HepG2 (cell line): Measurements from ENCODE around the gene MAN1A2. TPM values are rescaled to one million over a fixed set of nuclear protein-coding genes. Genes with fewer than 3 reads are reported as not detected.

Source experiments
- ATAC-seq: fragments of 200-7000 bp; cut with Tn5 transposase; 3 replicates; pipeline ENCODE4 v1.9.1; 2020; ENCODE audit warnings: mild to moderate bottlenecking, moderate library complexity
- BruUV-seq: library from RNA; stranded (reverse); fragments of 400-500 nt; replicated peaks from 2 replicates; lab custom pipeline; 2021; lab: Mats Ljungman, UMichigan
- CTCF ChIA-PET: fragments of 300-600 bp; formaldehyde crosslinking; extraction: SDS; loops from one replicate; lab custom pipeline; 2021; ENCODE audit warnings: low total read pairs, inconsistent platforms, low intra/inter-chr PET ratio; lab: Yijun Ruan, JAX
- POLR2A ChIA-PET: fragments of 350-600 bp; sonication (Branson Sonifier 250); formaldehyde crosslinking; loops from one replicate; lab custom pipeline; 2020; ENCODE audit warnings: antibody characterized with exemption, inconsistent platforms; lab: Yijun Ruan, JAX
- DNase-seq: peaks from one replicate; pipeline ENCODE4 v3.0.0-alpha.2; 2015; ENCODE audit warnings: low spot score
- FAIRE-seq: peaks from 3 replicates; lab custom pipeline; 2011; peaks lifted over from hg19 to GRCh38; lab: Jason Lieb, UNC
- H2AFZ ChIP-seq: one replicate; pipeline ENCODE4 v1.6.1; 2011; ENCODE audit warnings: low read length, inconsistent platforms
- H3K27ac ChIP-seq: fragments of 300-600 bp; 3 replicates; pipeline ENCODE4 v1.8.0; 2011; ENCODE audit warnings: mixed run types, mild to moderate bottlenecking, mixed read lengths, low read length, inconsistent platforms; ENCODE audit not compliant: insufficient read depth; ENCODE audit errors: extremely low read length
- H3K27me3 ChIP-seq, 2 experiments: fragments of 200-600 bp in 1 of 2; 2 replicates in 1 of 2; 3 replicates in 1 of 2; pipeline versions ENCODE4 v1.6.0 to v1.8.0; 2011; ENCODE audit warnings: low read length in 2 of 2, mild to moderate bottlenecking in 2 of 2, moderate library complexity in 2 of 2, inconsistent platforms in 1 of 2; ENCODE audit not compliant: insufficient read depth in 2 of 2, control insufficient read depth in 1 of 2
- H3K36me3 ChIP-seq, 2 experiments: fragments of 200-600 bp in 1 of 2; replicated peaks in 1 of 2; 2 replicates in 1 of 2; 3 replicates in 1 of 2; pipeline versions ENCODE4 v1.5.1 to v1.8.0; 2011; ENCODE audit warnings: low read length in 2 of 2, inconsistent platforms in 1 of 2; ENCODE audit not compliant: insufficient read depth in 2 of 2, control insufficient read depth in 1 of 2
- H3K4me1 ChIP-seq: 2 replicates; pipeline ENCODE4 v1.5.1; 2012; ENCODE audit warnings: low read length, inconsistent platforms; ENCODE audit not compliant: insufficient read depth
- H3K4me2 ChIP-seq: 2 replicates; pipeline ENCODE4 v1.6.0; 2011; ENCODE audit warnings: low read depth, low read length, inconsistent platforms
- H3K4me3 ChIP-seq, 3 experiments: fragments of 200-600 bp in 1 of 3; sonication (generic), shearing (Covaris generic) in 1 of 3; replicated peaks in 1 of 3; 2 replicates each; pipeline ENCODE4 v1.5.1; 2011 to 2016; ENCODE audit warnings: low read length in 3 of 3, inconsistent platforms in 2 of 3, low read depth in 2 of 3, mild to moderate bottlenecking in 2 of 3, control low read depth in 1 of 3, mixed read lengths in 1 of 3; ENCODE audit not compliant: insufficient read depth in 1 of 3
- H3K79me2 ChIP-seq: one replicate; pipeline ENCODE4 v1.6.1; 2011; ENCODE audit warnings: low read length, inconsistent platforms; ENCODE audit not compliant: insufficient read depth
- H3K9ac ChIP-seq: 2 replicates; pipeline ENCODE4 v1.6.0; 2011; ENCODE audit warnings: mild to moderate bottlenecking, low read depth, low read length, inconsistent platforms; ENCODE audit not compliant: insufficient read depth
- H3K9me3 ChIP-seq: 2 replicates; pipeline ENCODE4 v1.5.1; 2012; ENCODE audit warnings: mild to moderate bottlenecking, low read length
- H4K20me1 ChIP-seq: 2 replicates; pipeline ENCODE4 v1.6.0; 2011; ENCODE audit warnings: inconsistent platforms, mild to moderate bottlenecking, low read length, moderate library complexity; ENCODE audit not compliant: insufficient read depth
- ARID2 ChIP-seq: sonication (generic); formaldehyde crosslinking; IDR thresholded peaks from 2 replicates; pipeline ENCODE4 v1.8.1; 2022; ENCODE audit warnings: mild to moderate bottlenecking, missing genetic modification reagents, borderline replicate concordance
- ATF6 ChIP-seq: sonication (generic); formaldehyde crosslinking; conservative IDR thresholded peaks from 2 replicates; pipeline ENCODE4 v1.4.0; 2020; ENCODE audit warnings: missing genetic modification reagents
- CHD4 ChIP-seq: fragments of 200-600 bp; sonication (generic); IDR thresholded peaks from 2 replicates; pipeline ENCODE4 v1.7.0; 2017; ENCODE audit warnings: mild to moderate bottlenecking, low read length, borderline replicate concordance
- CTCF ChIP-seq: sonication (generic); formaldehyde crosslinking; IDR thresholded peaks from 2 replicates; pipeline ENCODE4 v1.5.0; 2020; ENCODE audit warnings: mild to moderate bottlenecking, missing genetic modification reagents, moderate library complexity
- JUND ChIP-seq: sonication (generic); formaldehyde crosslinking; IDR thresholded peaks from 2 replicates; pipeline ENCODE4 v1.8.0; 2022; ENCODE audit warnings: mild to moderate bottlenecking, missing genetic modification reagents
- KAT2B ChIP-seq: fragments of 150-350 bp; IDR thresholded peaks from 2 replicates; pipeline ENCODE4 v1.6.1; 2014; ENCODE audit warnings: low read depth, low read length, borderline replicate concordance
- KMT2A ChIP-seq: sonication (generic); formaldehyde crosslinking; IDR thresholded peaks from 2 replicates; pipeline ENCODE4 v1.4.0; 2020; ENCODE audit warnings: missing genetic modification reagents
- MXD1 ChIP-seq: sonication (generic); formaldehyde crosslinking; IDR thresholded peaks from 2 replicates; pipeline ENCODE4 v1.4.0; 2020; ENCODE audit warnings: mild to moderate bottlenecking, missing genetic modification reagents
- NFE2 ChIP-seq: sonication (generic); formaldehyde crosslinking; IDR thresholded peaks from 2 replicates; pipeline ENCODE4 v1.4.0; 2020; ENCODE audit warnings: missing genetic modification reagents
- NFIC ChIP-seq: IDR thresholded peaks from 2 replicates; pipeline ENCODE4 v1.6.1; 2012; ENCODE audit warnings: mild to moderate bottlenecking, low read length, inconsistent platforms
- PAX8 ChIP-seq: sonication (generic); formaldehyde crosslinking; IDR thresholded peaks from 2 replicates; pipeline ENCODE4 v1.8.0; 2022; ENCODE audit warnings: mild to moderate bottlenecking, missing genetic modification reagents, borderline replicate concordance
- SAP130 ChIP-seq: IDR thresholded peaks from 2 replicates; pipeline ENCODE4 v1.6.1; 2016; ENCODE audit warnings: low read depth
- STAG1 ChIP-seq: sonication (generic); formaldehyde crosslinking; IDR thresholded peaks from 2 replicates; pipeline ENCODE4 v1.4.0; 2020; ENCODE audit warnings: missing genetic modification reagents
- ZNF143 ChIP-seq: sonication (generic); formaldehyde crosslinking; IDR thresholded peaks from 2 replicates; pipeline ENCODE4 v1.4.0; 2020; ENCODE audit warnings: missing genetic modification reagents
- ZNF263 ChIP-seq: sonication (generic); formaldehyde crosslinking; IDR thresholded peaks from 2 replicates; pipeline ENCODE4 v1.4.0; 2020; ENCODE audit warnings: missing genetic modification reagents
- ZNF335 ChIP-seq: sonication (generic); formaldehyde crosslinking; IDR thresholded peaks from 2 replicates; pipeline ENCODE4 v1.4.0; 2020; ENCODE audit warnings: missing genetic modification reagents
- ZNF597 ChIP-seq: sonication (generic); formaldehyde crosslinking; IDR thresholded peaks from 2 replicates; pipeline ENCODE4 v1.5.0; 2020; ENCODE audit warnings: missing genetic modification reagents
- ZNF770 ChIP-seq: sonication (generic); formaldehyde crosslinking; IDR thresholded peaks from 2 replicates; pipeline ENCODE4 v1.5.0; 2020; ENCODE audit warnings: mild to moderate bottlenecking, missing genetic modification reagents
- WGBS: methylation state at CpG from one replicate; pipeline ENCODE4 v1.1.6; 2017; ENCODE audit warnings: low lambda C conversion rate; 5-methylcytosine and 5-hydroxymethylcytosine counted together
- in situ Hi-C: cut with HindIII; loops from 2 replicates; pipeline ENCODE4 v1.10.0; 2017; ENCODE audit warnings: low pct_unique_long_range_greater_than_20kb; ENCODE audit not compliant: extremely low pct_ligation_motif_present
- intact Hi-C: fragments of 100-400 bp; cut with micrococcal nuclease; formaldehyde crosslinking; loops from one replicate; pipeline ENCODE4 v1.10.0; 2022; ENCODE audit not compliant: unreplicated experiment
- polyA plus RNA-seq, 8 experiments: library from polyadenylated mRNA; depleted of rRNA in 3 of 8; stranded (reverse) in 7 of 8; unstranded in 1 of 8; fragments of >200 nt; fragmentation: Illumina TruSeq in 4 of 8; extraction: Trizol in 4 of 8; gene quantifications; 2 replicates each; pipeline versions ENCODE4 v1.2.1 to v1.2.3, GENCODE V29; 2011 to 2016; ENCODE audit warnings: low read depth in 4 of 8, missing spikeins in 1 of 8, mixed read lengths in 1 of 8; ENCODE audit not compliant: insufficient read depth in 1 of 8
- total RNA-seq, 5 experiments: library from RNA; depleted of rRNA; stranded (reverse); fragments of >200 nt; fragmentation: Illumina TruSeq; extraction: Trizol; gene quantifications; 2 replicates each; pipeline ENCODE4 v1.2.3, GENCODE V29; 2016; ENCODE audit warnings: low read depth in 1 of 5

MAN1A2 gene
- total and polyA plus RNA-seq, 2 of the 13 experiments (the other 11 are each of a cell fraction or from before 2014, with no cell fraction given) = 8.0 to 19.9 TPM

GRCh38 chr1:117388328-117388727 lies 21.1 kb downstream of the MAN1A2 start (continued):
- TF ChIP-seq JUND (no peak), PAX8 (CRISPR knock-in tag) (no peak), ATF6 (CRISPR knock-in tag) (no peak), KMT2A (CRISPR knock-in tag) (no peak)

GRCh38 chr1:117389284-117389683 lies 22.0 kb downstream of the MAN1A2 start:
- H4K20me1 ChIP-seq = peaks cover 3% of the 10 kb centered on the region; the same call in 1 of the 2 replicates
- H3K27ac ChIP-seq = no peak overlapping the region
- in situ Hi-C loops = no loop called here
- no peak overlapping the region for H2AFZ ChIP-seq
- no peaks in the 10 kb centered on the region for H3K9me3 ChIP-seq
- DNase-seq = no peak
- ChIA-PET POLR2A (no interaction called here), CTCF (no interaction called here)
- no TSS peak for BruUV-seq
- H3K79me2 ChIP-seq = peaks cover 28% of the 10 kb centered on the region
- H3K9ac ChIP-seq = no peak overlapping the region
- intact Hi-C loops = no loop called here
- H3K4me3 ChIP-seq = no peak overlapping the region
- no peaks in the 10 kb centered on the region for H3K4me1 ChIP-seq
- H3K4me2 ChIP-seq = no peak overlapping the region
- H3K27me3 ChIP-seq = no peaks in the 10 kb centered on the region
- FAIRE-seq = no peak
- no peak for ATAC-seq
- H3K36me3 ChIP-seq = no peaks in the 10 kb centered on the region
- 92% methylated on average over 2 of the region's 3 CpGs for WGBS
- no peak for TF ChIP-seq MXD1
- TF ChIP-seq JUND = no peak
- TF ChIP-seq NFE2 (CRISPR knock-in tag) = no peak
- TF ChIP-seq KAT2B = no peak
- TF ChIP-seq ZNF263 (CRISPR knock-in tag) = no peak
- no peak for TF ChIP-seq CTCF (CRISPR knock-in tag)
- no peak for TF ChIP-seq SAP130 (CRISPR knock-in tag)
- no peak for TF ChIP-seq ZNF770 (CRISPR knock-in tag)
- TF ChIP-seq ARID2 (CRISPR knock-in tag) = no peak
- no peak for TF ChIP-seq CHD4
- no peak for TF ChIP-seq STAG1 (CRISPR knock-in tag)
- TF ChIP-seq NFIC = no peak
- TF ChIP-seq ZNF335 = no peak
- TF ChIP-seq ZNF597 (CRISPR knock-in tag) = no peak
- TF ChIP-seq ZNF143 (CRISPR knock-in tag) = no peak
